ENCODE measurements around the gene CBLB. TPM values are rescaled to one million over a fixed set of nuclear protein-coding genes. Genes with fewer than 3 reads are reported as not detected.
A peak's percentile ranks its signal among the peaks of the same experiment; 100 is the strongest.
"Not testable (repeated sequence)": the region's sequence is repeated elsewhere in the genome, so short reads cannot be mapped to it uniquely, and the experiment has no call there.

CBLB gene
- total RNA-seq, 1 experiment from 2014 or later = 19.7 TPM

DNA sequence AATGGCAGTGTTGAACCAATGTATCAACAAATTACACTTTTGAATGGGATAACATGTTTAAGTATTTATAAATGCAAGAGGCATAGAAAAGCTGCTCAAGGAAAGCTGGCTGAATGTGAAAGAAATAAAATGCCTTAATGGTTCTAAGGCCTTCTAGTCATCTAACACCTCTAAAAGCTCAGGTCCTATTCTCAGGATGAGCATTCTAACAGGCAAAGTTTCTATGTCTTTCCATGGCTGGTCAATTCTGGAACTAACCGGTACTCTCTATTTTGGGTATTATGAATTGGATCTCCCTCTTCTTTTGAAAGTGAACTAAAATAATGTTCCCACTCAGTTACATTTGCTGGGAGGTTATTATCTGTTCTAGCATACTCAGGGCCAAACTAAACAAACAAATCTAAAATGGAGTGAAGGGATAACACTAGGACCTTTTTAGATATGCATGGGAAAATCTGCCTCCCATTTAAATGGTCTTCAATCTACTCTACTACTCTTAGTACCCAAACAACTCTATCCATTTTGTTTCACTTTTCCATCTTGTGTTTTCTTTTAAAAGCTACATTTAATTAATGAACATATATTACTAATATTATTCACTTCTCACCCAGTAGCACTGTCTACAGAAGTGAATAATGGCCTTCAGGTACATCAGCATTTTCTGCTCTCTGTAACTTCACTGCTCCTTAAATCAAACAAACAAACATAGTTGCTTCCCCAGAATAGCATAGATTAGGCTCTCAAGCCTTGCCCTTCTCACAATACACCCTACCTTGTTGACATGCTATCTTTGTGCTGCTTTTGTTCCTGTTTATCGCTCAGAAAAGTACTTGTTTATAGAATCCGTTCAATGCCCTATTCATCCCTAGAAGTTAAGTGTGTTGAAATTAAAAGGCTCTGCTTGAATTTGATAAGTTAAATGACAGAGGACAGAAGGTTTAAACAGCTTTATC, 46.4 kb downstream of the CBLB start:
- Mint-ChIP-seq H3K27ac (ENCODE audit: low read depth, unreplicated experiment) (peak overlapping the region; percentile 73), H3K36me3 (ENCODE audit: insufficient read depth, unreplicated experiment) (peaks cover 23% of the 10 kb centered on the region), H3K4me3 (ENCODE audit: unreplicated experiment) (no peak overlapping the region), H3K4me1 (ENCODE audit: insufficient read depth, unreplicated experiment) (peaks cover 25% of the 10 kb centered on the region), H3K9me3 (ENCODE audit: unreplicated experiment) (no peaks in the 10 kb centered on the region), H3K27me3 (ENCODE audit: insufficient read depth, unreplicated experiment) (no peaks in the 10 kb centered on the region)
- TF ChIP-seq, protein P1, sequence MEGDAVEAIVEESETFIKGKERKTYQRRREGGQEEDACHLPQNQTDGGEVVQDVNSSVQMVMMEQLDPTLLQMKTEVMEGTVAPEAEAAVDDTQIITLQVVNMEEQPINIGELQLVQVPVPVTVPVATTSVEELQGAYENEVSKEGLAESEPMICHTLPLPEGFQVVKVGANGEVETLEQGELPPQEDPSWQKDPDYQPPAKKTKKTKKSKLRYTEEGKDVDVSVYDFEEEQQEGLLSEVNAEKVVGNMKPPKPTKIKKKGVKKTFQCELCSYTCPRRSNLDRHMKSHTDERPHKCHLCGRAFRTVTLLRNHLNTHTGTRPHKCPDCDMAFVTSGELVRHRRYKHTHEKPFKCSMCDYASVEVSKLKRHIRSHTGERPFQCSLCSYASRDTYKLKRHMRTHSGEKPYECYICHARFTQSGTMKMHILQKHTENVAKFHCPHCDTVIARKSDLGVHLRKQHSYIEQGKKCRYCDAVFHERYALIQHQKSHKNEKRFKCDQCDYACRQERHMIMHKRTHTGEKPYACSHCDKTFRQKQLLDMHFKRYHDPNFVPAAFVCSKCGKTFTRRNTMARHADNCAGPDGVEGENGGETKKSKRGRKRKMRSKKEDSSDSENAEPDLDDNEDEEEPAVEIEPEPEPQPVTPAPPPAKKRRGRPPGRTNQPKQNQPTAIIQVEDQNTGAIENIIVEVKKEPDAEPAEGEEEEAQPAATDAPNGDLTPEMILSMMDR (IDR thresholded peaks at IDR 0.05; ENCODE audit: unreplicated experiment) = no peak
- DNase-seq (ENCODE audit: unreplicated experiment) = no peak
- POLR2A ChIA-PET = interaction anchor here (0.6 to 2.1 kb wide), 7 partner anchors 14 to 787 kb away, joined by 3 to 9 read pairs (median 7); partner anchors contain the start of gene CBLB
- intact Hi-C loops (cut with micrococcal nuclease) = no loop called here
- CTCF ChIA-PET = interaction anchor here (1.0 kb wide), 1 partner anchor 11 kb away, joined by 3 read pairs; no protein-coding TSS in a partner anchor
- BruUV-seq (replicated peaks) = no TSS peak

DNA sequence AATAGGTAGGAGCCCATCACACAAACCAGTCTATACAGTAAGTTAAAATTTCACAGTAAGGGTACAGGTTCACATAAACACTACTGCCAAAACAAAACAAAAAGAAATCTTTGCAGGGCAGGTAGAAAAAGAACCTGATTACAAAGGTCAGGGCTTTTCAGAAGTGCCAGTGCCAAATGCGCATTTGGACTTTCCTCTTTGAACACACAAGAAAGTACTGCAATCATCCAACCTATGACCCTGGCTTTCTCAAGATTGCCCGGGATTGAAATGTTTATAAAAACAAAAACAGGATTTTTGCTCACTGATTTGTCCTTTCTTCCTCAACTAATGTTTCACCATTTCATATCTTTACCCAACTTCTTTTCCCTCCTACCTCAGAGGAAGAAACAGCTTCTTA, 47.4 kb downstream of the CBLB start:
- no peaks in the 10 kb centered on the region for H3K9me3 Mint-ChIP-seq (ENCODE audit: unreplicated experiment)
- peaks cover 20% of the 10 kb centered on the region for H3K36me3 Mint-ChIP-seq (ENCODE audit: insufficient read depth, unreplicated experiment)
- TF ChIP-seq, protein P1 (IDR thresholded peaks at IDR 0.05; ENCODE audit: unreplicated experiment) = no peak
- H3K27ac Mint-ChIP-seq (ENCODE audit: low read depth, unreplicated experiment) = no peak overlapping the region
- H3K4me3 Mint-ChIP-seq (ENCODE audit: unreplicated experiment) = no peak overlapping the region
- BruUV-seq (replicated peaks) = no TSS peak
- intact Hi-C loops (cut with micrococcal nuclease) = no loop called here
- H3K4me1 Mint-ChIP-seq (ENCODE audit: insufficient read depth, unreplicated experiment) = peaks cover 20% of the 10 kb centered on the region
- no peak for DNase-seq (ENCODE audit: unreplicated experiment)
- H3K27me3 Mint-ChIP-seq (ENCODE audit: insufficient read depth, unreplicated experiment) = no peaks in the 10 kb centered on the region
- POLR2A ChIA-PET = no interaction called here
- CTCF ChIA-PET = interaction anchor here (0.7 kb wide), 1 partner anchor 736 kb away, joined by 3 read pairs; no protein-coding TSS in a partner anchor

DNA sequence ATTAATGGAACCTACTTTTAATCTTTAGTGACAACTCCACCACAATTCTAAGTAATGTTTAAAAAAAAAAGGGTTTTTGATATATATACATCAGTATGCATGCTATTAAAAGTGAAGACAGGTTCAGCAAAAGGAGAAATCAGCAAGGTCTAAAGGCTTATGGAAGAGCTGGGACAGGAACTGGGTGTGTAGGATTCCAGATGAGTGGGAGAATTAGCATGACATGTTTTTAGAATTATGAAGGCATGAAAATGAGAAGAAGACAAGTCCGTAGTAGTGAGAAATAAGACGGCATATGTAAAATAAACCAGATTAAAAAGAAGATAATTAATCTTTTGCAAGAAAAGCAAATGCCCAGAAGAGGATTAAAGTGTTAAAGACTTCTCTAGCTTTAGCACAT, 52.0 kb downstream of the CBLB start:
- Mint-ChIP-seq H3K27me3 (ENCODE audit: insufficient read depth, unreplicated experiment) (no peaks in the 10 kb centered on the region), H3K9me3 (ENCODE audit: unreplicated experiment) (no peaks in the 10 kb centered on the region), H3K4me1 (ENCODE audit: insufficient read depth, unreplicated experiment) (peaks cover 14% of the 10 kb centered on the region), H3K4me3 (ENCODE audit: unreplicated experiment) (no peak overlapping the region), H3K27ac (ENCODE audit: low read depth, unreplicated experiment) (no peak overlapping the region), H3K36me3 (ENCODE audit: insufficient read depth, unreplicated experiment) (peaks cover 5% of the 10 kb centered on the region)
- no peak for DNase-seq (ENCODE audit: unreplicated experiment)
- CTCF ChIA-PET = no interaction called here
- intact Hi-C loops (cut with micrococcal nuclease) = no loop called here
- POLR2A ChIA-PET = interaction anchor here (0.9 to 1.7 kb wide), 2 partner anchors 9 to 867 kb away, joined by 3 read pairs; no protein-coding TSS in a partner anchor
- TF ChIP-seq, protein P1 (IDR thresholded peaks at IDR 0.05; ENCODE audit: unreplicated experiment) = no peak
- no TSS peak for BruUV-seq (replicated peaks)

DNA sequence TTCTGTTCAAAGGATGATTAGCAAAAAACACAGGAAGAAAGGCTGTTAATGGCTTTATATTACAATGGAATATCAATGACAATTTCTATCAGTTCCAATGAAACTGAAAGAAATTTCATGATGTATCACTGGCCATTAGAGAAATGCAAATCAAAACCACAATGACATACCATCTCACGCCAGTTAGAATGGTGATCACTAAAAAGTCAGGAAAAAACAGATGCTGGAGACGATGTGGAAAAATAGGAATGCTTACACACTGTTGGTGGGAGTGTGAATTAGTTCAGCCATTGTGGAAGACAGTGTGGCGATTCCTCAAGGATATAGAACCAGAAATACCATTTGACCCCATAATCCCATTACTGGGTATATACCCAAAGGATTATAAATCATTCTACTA, 53.5 kb downstream of the CBLB start:
- H3K27ac Mint-ChIP-seq (ENCODE audit: low read depth, unreplicated experiment); H3K27me3 Mint-ChIP-seq (ENCODE audit: insufficient read depth, unreplicated experiment); H3K4me3 Mint-ChIP-seq (ENCODE audit: unreplicated experiment); CTCF ChIA-PET; H3K9me3 Mint-ChIP-seq (ENCODE audit: unreplicated experiment); DNase-seq (ENCODE audit: unreplicated experiment); H3K36me3 Mint-ChIP-seq (ENCODE audit: insufficient read depth, unreplicated experiment); intact Hi-C loops (cut with micrococcal nuclease); BruUV-seq (replicated peaks); POLR2A ChIA-PET: not testable (repeated sequence)
- H3K4me1 Mint-ChIP-seq (ENCODE audit: insufficient read depth, unreplicated experiment) = peaks cover 16% of the 10 kb centered on the region
